LNCaP clone FGC (cell line): ENCODE measurements around the gene NKAIN4.

Experiments
- DNase-seq: peaks from one replicate; pipeline ENCODE4 v3.0.0-alpha.2; 2011; ENCODE audit warnings: low read depth
- H3K4me3 ChIP-seq: 2 replicates; pipeline ENCODE4 v1.5.1; 2011; ENCODE audit warnings: mild to moderate bottlenecking, low read depth, low read length, control low read depth
- CTCF ChIP-seq: IDR thresholded peaks from 2 replicates; pipeline ENCODE4 v1.5.1; 2012; ENCODE audit warnings: mild to moderate bottlenecking; ENCODE audit not compliant: control insufficient read depth, insufficient read depth; ENCODE audit errors: extremely low read depth

NKAIN4 gene

GRCh38 chr20:63280929-63281545, 26.8 kb upstream of the NKAIN4 start:
- peak; percentile 38; the same call in 1 of the 2 replicates for TF ChIP-seq CTCF
- no peak overlapping the region for H3K4me3 ChIP-seq
- no peak for DNase-seq

DNA sequence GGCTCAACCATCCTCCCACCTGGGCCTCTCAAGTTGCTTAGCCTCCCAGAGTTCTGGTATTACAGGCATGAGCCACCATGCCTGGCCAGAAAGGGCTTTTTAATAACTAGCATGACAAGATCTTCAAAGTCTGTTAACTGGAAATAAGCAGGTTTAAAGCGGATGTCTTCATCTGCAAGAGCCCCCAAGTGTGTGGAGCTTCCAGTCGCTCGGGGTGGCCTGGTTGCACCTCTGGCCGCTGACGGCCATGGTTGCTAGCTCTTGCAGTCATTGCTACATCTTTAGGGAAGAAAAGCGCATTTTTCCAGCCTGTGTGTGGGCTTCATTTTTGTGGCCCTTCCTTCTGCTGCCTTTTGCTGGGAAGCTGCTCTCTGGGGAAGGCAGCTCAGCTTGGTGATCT, 26.1 kb upstream of the NKAIN4 start:
- TF ChIP-seq CTCF, result no peak
- no peak for DNase-seq
- H3K4me3 ChIP-seq, result no peak overlapping the region

- H3K4me3 ChIP-seq, result no peak overlapping the region
- DNase-seq, result no peak
- no peak for TF ChIP-seq CTCF
Measured at GRCh38 chr20:63279931-63280330, 25.7 kb upstream of the NKAIN4 start.

GRCh38 chr20:63278661-63279060, 24.4 kb upstream of the NKAIN4 start:
- no peak for DNase-seq
- H3K4me3 ChIP-seq, result no peak overlapping the region
- TF ChIP-seq CTCF, result no peak

DNA sequence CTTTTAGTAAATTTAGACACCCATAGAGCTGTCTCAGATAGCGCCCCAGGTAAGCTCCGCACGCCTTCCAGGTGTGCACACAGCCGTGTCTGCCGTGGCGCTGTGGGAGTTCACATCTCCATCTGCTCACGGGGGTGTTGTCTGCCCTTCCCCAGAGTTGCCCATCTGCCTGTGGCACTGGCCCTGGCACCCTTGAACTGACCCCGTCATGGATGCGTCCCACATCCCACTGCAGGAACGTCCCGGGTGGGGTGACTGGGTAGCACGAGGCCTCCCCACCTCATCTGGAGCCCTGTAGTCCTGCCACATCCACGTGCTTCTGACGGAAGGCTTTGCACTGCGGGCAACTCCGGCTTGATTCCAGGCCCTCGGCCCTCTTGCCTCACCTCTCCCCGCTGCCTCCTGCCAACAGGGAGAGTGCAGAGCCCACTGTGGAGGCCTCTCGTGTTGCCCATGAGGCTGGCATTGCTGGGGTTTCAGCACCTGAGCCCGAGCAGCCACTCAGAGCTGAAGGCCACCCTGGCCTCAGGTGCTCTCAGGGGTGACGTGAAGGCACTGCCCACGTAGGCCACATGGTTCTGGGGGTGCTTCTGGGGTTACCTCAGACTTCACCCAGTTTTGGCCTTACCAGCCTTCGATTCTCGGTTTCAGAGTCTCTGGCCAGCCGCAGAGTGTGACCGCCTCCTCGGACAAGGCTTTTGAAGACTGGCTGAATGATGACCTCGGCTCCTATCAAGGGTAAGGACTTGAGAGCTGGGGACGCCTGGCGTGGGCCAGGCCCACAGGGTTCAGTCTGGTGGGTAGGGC, 23.4 kb upstream of the NKAIN4 start:
- DNase-seq, result no peak
- H3K4me3 ChIP-seq, result no peak overlapping the region
- TF ChIP-seq CTCF, result no peak

GRCh38 chr20:63276956-63277355, 22.7 kb upstream of the NKAIN4 start:
- no peak for DNase-seq
- H3K4me3 ChIP-seq, result no peak overlapping the region
- TF ChIP-seq CTCF, result no peak
